ENCODE results near the gene RARG. TPM values are rescaled to one million over a fixed set of nuclear protein-coding genes. Genes with fewer than 3 reads are reported as not detected.

The RARG gene
- total RNA-seq, 4 donors from 2014 or later: 160 to 207 (median 199) TPM

DNA sequence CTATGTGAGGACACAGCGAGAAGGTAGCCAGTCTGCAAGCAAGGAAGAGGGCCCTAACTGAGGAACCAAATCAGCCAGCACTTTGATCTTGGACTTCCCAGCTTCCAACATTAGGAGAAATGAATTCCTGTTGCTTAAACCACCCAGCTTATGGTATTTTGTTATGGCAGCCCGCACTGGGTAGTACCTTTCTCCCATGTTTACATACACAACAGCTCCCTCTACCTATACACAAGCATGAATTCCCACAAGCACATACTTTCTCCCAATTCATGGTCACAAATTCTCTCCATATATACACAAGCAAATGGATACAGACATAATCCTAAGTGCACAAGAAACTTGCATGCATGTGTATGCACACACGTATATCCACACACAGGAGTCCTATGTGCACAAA, 32.3 kb downstream of the RARG start:
- intact Hi-C loops (cut with DNase I; ENCODE audit: low total_unique reads): loop anchor here (10.0 kb wide), 1 partner anchor 135 kb away; no protein-coding TSS in a partner anchor
- no peak for DNase-seq (ENCODE audit: low spot score in 2 of 2)
- H3K4me3 ChIP-seq (ENCODE audit: low read depth, poor library complexity, severe bottlenecking): no peak overlapping the region
- TF ChIP-seq, protein P1, sequence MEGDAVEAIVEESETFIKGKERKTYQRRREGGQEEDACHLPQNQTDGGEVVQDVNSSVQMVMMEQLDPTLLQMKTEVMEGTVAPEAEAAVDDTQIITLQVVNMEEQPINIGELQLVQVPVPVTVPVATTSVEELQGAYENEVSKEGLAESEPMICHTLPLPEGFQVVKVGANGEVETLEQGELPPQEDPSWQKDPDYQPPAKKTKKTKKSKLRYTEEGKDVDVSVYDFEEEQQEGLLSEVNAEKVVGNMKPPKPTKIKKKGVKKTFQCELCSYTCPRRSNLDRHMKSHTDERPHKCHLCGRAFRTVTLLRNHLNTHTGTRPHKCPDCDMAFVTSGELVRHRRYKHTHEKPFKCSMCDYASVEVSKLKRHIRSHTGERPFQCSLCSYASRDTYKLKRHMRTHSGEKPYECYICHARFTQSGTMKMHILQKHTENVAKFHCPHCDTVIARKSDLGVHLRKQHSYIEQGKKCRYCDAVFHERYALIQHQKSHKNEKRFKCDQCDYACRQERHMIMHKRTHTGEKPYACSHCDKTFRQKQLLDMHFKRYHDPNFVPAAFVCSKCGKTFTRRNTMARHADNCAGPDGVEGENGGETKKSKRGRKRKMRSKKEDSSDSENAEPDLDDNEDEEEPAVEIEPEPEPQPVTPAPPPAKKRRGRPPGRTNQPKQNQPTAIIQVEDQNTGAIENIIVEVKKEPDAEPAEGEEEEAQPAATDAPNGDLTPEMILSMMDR (IDR thresholded peaks at IDR 0.05): no peak
- WGBS, 2 donors: 90 to 96% methylated on average over 3 of the region's 3 CpGs

DNA sequence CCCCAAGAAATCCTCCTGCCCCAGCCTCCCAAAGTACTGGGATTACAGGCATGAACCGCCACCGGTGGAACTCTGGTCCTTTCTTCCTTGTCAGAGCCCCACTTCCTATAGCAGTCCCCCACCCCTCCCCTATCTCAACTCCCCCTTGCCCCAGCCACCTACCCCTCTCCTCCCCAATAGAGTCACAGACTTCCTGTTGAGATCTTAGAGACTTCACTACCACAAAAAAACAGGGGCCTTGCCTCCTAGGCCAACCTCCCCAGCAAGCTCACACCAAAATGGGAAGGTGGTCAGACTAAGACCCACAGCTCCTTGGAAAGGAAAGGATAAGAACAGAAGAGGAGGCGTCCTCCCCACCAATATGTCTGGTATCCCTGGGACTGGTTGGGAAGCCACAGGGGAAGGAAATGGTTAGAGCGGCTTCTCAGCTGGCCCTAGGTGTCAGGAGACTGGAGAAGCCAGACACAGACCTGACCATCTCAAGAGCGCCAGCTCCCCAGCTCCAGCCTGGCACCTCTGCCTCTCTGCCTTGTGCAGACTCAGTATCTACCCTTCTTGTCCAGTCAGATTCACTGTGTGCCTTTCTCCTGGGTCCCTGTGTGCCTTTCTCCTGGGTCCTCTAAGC, 33.4 kb downstream of the RARG start:
- no peak overlapping the region for H3K4me3 ChIP-seq (ENCODE audit: low read depth, poor library complexity, severe bottlenecking)
- DNase-seq (ENCODE audit: low spot score in 2 of 2): peak in 1 of 2 donors; percentile 82
- TF ChIP-seq POLR2A (IDR thresholded peaks at IDR 0.05): no peak
- TF ChIP-seq, protein P1 (IDR thresholded peaks at IDR 0.05): no peak
- 89 to 94% methylated on average over 5 of the region's 5 CpGs for WGBS, 2 donors
- intact Hi-C loops (cut with DNase I; ENCODE audit: low total_unique reads): loop anchor here (10.0 kb wide), 1 partner anchor 134 kb away; no protein-coding TSS in a partner anchor

DNA sequence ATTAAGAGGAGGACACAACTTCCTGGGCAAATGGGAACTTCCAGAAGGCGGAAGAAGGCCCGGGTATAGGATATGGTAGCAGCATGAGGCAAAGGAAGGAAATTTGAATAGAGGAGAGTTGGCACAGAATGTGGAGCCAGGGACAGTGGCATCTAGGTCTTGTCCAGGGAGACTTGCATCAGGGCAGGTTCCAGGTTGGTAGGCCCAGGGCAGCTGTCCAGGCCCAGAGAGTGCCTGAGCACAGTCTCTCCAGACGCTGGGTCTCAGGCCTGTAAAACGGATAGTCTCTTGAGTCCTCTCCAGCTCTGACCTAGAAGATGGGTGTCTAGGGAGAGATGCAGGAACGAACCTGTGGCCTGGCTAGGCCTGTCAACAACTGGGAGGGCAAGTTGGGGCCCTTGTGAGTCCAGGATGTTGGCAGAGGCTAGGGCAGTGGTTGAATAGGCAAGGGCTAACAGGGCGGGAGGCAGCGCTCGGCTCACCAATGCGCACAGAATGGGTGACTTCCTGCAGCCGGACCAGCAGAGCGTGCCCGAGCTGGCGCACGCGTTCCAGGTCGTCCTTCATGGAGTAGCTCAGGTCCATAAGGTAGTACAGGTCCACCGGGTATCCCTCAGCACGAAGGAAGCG, 34.9 kb downstream of the RARG start:
- peak in 1 of 2 donors; percentile 79 for DNase-seq (ENCODE audit: low spot score in 2 of 2)
- WGBS, 2 donors: 80 to 88% methylated on average over 19 of the region's 19 CpGs
- H3K4me3 ChIP-seq (ENCODE audit: low read depth, poor library complexity, severe bottlenecking): no peak overlapping the region
- no peak for TF ChIP-seq POLR2A (IDR thresholded peaks at IDR 0.05)
- TF ChIP-seq, protein P1 (IDR thresholded peaks at IDR 0.05): no peak
- intact Hi-C loops (cut with DNase I; ENCODE audit: low total_unique reads): loop anchor here (10.0 kb wide), 1 partner anchor 132 kb away; no protein-coding TSS in a partner anchor

DNA sequence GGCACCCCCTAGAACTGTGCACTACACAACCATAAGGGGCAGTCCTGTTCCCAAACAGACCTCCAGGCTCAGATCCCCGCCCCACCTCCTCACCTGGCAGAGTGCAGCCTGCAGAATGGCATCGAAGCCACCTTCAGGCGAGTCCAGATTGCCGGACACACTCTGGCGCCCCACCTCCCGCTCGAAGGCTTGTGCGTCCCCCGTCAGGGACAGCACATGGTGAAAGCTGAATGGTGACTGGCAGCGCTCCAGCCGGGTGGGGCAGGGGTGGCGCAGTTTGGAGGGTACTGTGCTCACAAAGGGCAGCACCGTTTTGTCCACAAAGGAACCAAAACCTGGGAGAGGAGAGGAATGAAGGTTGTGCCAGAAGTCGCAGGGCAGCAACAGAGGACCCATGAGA, 35.5 kb downstream of the RARG start:
- 81 to 83% methylated on average over 14 of the region's 14 CpGs for WGBS, 2 donors
- no peak overlapping the region for H3K4me3 ChIP-seq (ENCODE audit: low read depth, poor library complexity, severe bottlenecking)
- intact Hi-C loops (cut with DNase I; ENCODE audit: low total_unique reads): loop anchor here (10.0 kb wide), 1 partner anchor 132 kb away; no protein-coding TSS in a partner anchor
- TF ChIP-seq POLR2A (IDR thresholded peaks at IDR 0.05): no peak
- TF ChIP-seq, protein P1 (IDR thresholded peaks at IDR 0.05): no peak
- peak in 1 of 2 donors; percentile 83 for DNase-seq (ENCODE audit: low spot score in 2 of 2)

DNA sequence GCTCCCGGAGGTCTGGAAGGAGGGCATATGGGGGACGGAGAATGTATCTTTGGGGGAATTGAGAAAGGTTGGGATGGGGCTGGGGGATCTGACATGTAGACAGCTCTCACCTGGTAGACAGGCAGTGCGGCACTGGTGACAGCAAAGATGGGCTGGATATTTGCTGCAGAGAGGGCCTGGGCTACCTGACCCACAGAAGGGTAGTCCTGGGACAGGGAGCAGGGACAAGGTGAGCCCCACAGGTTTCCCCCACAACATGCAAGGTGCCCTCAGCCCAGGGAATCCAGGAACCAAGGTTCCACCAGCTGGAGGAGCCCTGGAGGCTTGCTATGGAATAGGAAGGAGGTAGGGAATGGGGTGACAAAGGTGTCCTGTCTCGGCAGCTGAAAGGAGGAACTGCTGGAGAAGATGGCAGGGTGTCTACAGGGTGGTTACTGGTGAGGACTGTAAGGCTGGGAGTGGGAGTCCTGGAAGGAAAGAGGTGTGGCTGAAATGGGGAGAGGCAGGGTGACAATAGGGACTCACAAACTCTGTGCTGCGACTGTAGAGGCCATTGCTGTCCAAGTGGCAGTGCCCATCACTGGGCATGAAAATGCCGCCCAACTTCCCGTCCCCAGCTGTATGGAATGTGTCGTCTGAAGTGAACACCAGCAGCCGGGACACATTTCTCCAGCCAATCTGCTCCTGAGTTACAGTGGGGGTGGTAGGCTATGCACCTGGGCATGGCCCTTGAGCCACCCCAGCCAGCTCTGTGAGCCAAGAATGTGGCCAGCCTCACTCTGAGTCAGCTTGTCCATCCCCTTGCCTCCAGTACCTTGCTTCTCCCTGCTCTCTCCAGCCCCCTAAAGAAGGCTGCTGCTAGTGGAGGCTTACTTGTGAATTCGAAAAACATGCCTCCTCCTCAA, 36.2 kb downstream of the RARG start:
- 88 to 91% methylated on average over 10 of the region's 10 CpGs for WGBS, 2 donors
- TF ChIP-seq POLR2A (IDR thresholded peaks at IDR 0.05): no peak
- TF ChIP-seq, protein P1 (IDR thresholded peaks at IDR 0.05): no peak
- DNase-seq (ENCODE audit: low spot score in 2 of 2): peak in 1 of 2 donors; percentile 58
- intact Hi-C loops (cut with DNase I; ENCODE audit: low total_unique reads): loop anchor here (10.0 kb wide), 1 partner anchor 131 kb away; no protein-coding TSS in a partner anchor
- no peak overlapping the region for H3K4me3 ChIP-seq (ENCODE audit: low read depth, poor library complexity, severe bottlenecking)
